Breast epithelium (tissue), 3 donors: ENCODE data around the gene SPSB1.

ENCODE experiments used
- CTCF ChIP-seq, 3 donors: fragments of 450-650 bp; IDR thresholded peaks; one replicate each; pipeline ENCODE4 v1.5.1; 2016 to 2017; ENCODE audit warnings: antibody characterized with exemption in 3 of 3, mild to moderate bottlenecking in 3 of 3, moderate library complexity in 3 of 3
- POLR2A ChIP-seq: fragments of 450-650 bp; IDR thresholded peaks from one replicate; pipeline ENCODE4 v1.6.1; 2016; ENCODE audit warnings: antibody characterized with exemption, mild to moderate bottlenecking, moderate library complexity
- POLR2AphosphoS5 ChIP-seq, 3 donors: sonication (generic); formaldehyde crosslinking; IDR thresholded peaks; one replicate each; pipeline ENCODE4 v1.6.1; 2017; ENCODE audit warnings: antibody characterized with exemption in 3 of 3

DNA sequence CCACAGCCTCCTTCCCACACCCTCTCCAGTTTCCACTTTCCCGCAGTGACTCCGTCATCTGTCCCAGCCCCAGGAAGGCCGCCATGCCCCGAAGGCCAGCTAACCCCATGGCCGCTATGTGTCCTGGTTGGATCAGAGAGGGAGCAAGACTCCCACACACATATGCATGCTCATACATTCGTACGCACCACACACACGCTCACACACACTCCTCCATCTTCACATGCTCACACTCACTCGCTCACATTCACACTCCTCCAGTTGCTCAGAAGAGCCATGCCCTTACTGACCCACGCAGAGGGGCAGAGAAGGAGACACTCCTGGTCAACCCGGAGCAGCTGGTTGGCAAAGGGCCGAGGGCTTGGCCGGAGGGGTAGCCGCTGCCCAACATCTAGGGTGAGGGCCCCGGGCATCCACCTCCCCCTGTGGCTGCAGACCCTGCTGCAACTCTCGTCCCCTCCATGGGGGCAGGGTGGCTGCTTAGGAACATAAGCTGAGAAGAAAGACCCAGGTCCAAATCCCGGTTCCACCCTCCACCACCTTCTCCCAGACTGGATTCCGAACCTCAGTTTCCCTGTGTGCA lies 124.3 kb downstream of the SPSB1 start:
- TF ChIP-seq CTCF (IDR thresholded peaks at IDR 0.05) (no peak), POLR2AphosphoS5 (IDR thresholded peaks at IDR 0.05) (no peak), POLR2A (no peak)
